GM19043 (cell line): ENCODE measurements around the gene RRBP1.

Source experiments
- ATAC-seq: cut with Tn5 transposase; IDR thresholded peaks from one replicate; pipeline ENCODE4 v1.9.1; 2021; ENCODE audit warnings: low read depth; ENCODE audit not compliant: unreplicated experiment

Gene RRBP1, protein sequence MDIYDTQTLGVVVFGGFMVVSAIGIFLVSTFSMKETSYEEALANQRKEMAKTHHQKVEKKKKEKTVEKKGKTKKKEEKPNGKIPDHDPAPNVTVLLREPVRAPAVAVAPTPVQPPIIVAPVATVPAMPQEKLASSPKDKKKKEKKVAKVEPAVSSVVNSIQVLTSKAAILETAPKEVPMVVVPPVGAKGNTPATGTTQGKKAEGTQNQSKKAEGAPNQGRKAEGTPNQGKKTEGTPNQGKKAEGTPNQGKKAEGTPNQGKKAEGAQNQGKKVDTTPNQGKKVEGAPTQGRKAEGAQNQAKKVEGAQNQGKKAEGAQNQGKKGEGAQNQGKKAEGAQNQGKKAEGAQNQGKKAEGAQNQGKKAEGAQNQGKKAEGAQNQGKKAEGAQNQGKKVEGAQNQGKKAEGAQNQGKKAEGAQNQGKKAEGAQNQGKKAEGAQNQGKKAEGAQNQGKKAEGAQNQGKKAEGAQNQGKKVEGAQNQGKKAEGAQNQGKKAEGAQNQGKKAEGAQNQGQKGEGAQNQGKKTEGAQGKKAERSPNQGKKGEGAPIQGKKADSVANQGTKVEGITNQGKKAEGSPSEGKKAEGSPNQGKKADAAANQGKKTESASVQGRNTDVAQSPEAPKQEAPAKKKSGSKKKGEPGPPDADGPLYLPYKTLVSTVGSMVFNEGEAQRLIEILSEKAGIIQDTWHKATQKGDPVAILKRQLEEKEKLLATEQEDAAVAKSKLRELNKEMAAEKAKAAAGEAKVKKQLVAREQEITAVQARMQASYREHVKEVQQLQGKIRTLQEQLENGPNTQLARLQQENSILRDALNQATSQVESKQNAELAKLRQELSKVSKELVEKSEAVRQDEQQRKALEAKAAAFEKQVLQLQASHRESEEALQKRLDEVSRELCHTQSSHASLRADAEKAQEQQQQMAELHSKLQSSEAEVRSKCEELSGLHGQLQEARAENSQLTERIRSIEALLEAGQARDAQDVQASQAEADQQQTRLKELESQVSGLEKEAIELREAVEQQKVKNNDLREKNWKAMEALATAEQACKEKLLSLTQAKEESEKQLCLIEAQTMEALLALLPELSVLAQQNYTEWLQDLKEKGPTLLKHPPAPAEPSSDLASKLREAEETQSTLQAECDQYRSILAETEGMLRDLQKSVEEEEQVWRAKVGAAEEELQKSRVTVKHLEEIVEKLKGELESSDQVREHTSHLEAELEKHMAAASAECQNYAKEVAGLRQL (N-terminal part only)

DNA sequence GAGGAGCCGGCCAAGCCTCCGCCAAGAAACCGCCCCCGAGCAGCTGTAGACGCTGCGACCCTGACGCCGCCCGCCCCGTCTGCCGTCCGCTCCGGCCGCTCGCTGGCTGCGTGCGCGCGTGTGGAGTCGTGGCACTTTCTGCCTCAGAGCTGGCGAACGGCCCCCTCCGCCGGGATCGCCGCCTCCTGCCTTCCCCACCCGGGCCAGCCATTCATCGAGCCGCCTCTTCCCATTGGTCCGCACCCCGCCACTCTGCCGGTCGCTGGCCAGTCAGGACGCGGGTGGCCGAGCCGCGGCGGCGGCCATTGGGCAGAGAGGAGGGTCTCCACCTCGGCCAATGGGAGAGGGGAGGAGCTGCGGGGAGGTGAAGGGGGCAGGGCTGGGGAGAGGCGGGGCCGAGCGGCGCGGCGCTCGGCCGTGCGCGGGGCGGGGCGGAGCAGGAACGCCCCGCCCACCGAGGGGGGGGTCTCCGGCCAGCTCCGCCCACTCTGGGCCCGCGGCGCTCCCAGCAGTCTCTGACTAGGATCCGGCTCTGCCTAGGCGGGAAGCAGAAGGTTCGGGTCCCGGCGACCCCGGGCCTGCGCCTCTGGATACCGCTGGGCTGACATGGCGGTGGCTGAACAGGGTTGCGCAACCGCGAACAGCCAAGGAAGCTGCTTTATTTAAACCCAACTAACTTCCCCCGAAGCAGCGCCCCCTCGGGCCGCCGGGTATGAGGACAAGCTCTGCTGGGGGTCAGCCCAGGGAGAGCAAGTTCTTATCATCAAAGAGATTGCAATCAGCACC lies at the start of gene RRBP1:
Gene RRBP1 (minus strand): TSS at position 140 of the 786 bp plus-strand sequence. CDS start 21,735 bp downstream, outside the sequence.
- ATAC-seq, result peak; percentile 83

DNA sequence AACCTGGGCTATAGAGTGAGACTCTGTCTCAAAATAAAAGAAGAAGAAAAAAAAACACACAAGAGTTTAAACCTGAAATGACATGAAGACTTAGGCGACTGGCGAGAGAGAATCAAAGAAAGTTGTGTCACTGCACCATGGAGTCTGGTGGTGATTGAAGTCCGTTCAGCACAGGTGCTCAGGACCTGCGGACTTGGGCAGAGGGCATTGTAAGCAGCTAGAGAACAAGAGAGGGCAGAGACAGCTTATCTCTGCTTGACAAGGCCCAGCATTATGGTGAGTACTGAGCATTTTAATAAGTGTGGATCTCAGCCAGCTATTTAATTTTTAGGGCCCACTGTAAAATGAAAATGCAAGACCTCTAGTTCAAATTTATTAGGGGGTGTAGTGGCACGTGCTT lies 49.2 kb upstream of the RRBP1 start:
- no peak for ATAC-seq

DNA sequence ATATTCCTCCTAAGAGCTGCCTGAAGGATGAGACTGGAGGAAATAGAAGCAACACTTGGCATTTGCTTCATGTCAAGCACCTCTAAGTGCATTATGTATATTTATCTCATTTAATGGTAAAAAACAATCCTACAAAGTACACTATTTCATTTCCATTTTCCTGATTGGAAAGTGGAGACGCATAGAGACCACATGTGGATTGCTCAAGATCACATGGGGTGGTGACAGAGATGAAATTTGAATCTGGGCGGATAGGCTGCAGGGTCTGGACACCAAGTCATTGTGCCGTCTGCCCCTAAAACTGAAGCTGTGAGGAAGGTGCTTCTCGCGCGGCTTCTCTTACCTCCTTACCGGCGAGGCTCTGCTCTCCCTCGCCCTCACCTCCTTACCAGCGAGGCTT lies 48.0 kb upstream of the RRBP1 start:
- ATAC-seq, result no peak

DNA sequence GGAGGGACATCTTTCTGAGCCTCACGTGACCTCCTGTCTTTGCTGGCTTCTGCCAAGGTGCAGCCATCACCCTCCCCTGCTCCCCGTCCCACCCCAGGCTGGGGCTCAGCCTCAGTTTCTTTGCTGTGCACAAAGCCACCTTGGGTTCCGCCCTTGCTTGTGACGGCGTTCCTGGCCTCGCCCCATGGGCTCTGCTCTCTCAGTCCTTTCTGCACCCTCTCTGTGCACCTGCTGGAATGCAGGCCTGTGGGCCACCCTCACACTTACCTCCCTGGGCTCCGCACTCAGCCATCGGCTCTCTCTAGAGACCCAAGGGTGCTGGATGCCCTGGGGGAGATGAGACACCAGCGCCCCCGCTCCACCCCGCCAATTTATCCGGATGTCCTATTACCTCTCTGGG lies 46.0 kb upstream of the RRBP1 start:
- ATAC-seq, result no peak

DNA sequence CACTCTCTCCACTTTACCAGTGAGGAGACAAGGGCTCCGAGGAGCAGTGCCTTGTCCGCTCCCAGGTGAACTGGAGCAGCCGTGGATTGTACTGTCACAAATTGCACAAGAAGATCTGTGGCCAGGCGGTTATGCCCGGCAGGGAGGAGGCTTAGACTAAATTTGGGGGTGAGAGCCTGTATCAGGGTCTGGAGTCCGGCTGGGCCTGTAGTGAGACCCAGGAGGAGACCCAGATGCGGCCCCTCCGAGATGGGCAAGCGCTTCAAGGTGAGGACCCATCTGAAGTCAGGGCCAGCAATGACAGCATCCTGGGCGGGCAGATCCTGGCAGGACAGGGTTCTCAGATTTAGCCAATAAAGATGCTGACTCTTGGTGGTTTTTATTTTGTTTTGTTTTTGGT lies 45.3 kb upstream of the RRBP1 start:
- no peak for ATAC-seq

DNA sequence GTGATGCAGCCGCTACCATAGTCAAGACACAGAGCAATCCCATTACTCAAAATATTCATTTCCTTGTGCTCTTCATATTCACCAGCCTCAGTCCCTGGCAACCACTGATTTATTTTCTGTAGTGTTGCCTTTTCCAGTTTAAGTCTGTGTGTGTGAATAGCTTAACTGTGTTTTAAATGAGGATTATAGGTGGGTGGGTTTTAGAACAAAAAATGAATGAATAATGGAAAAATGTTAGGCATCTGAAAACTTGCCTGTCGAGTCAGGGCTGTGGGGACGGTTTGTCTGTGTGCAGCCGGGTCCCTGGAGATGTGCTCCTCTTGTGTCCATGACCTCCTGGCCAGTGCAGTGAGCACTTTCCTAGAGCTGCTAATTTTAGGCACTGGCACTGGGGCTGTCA lies 44.9 kb upstream of the RRBP1 start:
- ATAC-seq, result no peak

DNA sequence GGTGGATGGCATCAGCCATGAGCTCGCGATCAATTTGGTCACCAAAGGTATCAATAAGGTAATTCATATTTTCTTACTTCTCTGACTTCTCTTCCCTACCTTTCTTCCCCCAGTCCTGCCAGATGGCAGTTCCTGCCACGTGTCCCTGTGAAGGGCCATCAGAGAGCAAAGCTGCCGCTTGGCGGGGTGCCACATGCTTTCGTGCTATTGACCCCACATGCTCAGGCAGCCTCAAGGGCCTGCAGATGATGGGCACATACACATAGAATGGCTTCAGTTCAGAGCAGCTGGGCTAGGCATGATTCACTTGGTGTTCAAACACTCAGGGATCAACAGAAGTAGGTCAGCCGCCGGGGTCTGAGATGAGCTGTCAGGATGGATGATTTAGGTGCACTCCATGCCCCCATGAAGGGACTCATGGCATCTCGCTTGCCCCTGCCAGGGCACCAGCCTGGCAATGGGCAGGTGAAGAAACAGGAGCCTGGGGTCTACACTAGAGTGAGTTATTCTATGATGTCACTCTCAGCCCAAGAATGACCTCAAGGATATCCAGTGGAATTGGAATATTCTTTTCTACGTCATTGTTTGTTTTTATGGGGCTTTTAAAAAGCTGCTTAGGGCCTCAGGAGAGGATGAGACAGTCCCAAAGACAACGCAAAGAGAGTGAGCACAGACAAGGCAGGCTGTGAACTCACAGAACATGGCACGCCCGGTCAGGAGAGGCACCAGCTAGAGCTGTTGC lies 43.2 kb upstream of the RRBP1 start:
- ATAC-seq, result no peak

DNA sequence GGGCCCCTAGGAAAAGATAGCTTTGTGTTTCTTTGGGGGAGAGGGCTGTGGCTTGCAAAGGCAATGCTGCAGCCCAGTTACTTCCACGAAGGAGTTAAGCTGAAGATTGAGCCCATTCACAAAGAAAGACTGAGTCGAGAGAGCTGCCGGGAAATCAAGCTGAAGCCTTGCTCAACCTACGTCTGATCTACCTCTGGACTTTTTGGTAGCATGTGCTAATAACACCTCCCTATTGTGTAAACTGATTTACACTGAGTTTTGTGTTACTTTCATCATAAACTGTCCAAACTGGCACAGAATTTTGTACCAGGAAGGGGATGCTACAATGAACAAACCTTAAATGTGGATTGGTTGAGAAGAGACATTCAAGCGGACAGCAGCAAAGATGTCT lies 41.3 kb upstream of the RRBP1 start:
- no peak for ATAC-seq

DNA sequence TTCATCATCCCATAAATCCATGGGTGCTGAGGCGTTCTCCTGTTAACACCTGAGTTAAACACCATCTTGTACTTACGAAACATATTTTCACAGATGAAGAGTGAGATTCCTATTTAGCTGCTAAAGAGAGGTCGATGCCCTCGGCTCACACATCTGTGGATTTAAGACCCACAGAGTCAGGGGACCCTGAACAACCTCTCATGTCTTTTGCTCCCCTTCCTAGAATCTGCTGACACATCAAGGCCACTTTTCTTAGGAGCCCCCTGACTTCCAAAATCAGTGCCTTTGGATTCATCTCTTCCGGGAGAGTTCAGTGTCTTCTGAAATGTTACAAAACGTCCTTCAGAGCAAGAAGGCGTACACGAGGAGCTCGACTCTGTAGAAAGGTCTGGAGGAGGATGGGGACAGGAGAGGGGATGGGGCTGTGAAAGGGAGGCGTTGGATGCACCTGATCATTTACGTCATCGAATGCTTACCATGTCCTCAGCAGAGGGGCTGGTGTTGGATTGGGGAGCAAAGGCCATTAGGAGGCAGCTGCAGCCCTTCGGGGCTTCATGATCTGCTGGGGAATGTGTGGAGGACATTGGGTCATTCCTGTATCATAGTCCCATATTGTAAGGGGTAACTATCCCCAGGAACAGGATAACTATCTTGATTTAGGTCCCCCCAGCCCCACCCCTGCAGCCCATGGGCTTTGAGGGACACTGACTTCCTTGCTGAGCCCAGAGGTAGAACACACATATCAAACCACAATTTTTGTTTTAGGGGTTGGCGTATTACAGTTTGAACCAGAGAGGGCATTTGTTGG lies 40.7 kb upstream of the RRBP1 start:
- ATAC-seq, result no peak

DNA sequence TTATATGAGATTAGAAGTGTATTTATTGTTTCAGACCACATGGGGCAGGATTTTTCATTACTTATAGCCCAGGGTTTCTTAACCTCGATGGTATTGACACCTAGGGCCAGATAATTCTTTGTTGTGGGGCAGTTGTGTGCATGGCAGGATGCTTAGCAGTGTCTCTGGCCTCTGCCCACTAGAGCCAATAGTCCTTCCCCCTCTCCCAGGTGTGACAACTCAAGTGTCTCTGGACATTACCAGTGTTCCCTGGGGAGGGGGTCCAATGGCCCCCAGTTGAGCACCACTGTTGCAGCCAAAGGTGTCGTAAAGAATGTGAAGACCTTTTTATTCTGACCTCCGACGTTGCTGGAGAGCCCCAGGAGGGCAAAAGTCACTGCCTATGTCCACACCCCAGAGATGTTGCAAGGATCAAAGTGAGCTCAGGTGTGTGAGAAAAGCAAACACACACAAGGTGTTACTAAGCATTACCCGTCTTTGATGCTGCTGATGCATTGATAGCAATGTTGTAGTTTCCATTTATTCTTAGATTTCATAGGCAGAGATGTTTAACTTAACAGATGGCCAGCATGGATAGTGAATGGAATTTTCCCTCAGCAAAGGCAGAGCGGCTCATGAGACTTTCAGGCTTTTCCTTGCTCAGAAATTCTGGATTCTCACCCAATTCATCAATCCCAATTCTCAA lies 39.9 kb upstream of the RRBP1 start:
- no peak for ATAC-seq

DNA sequence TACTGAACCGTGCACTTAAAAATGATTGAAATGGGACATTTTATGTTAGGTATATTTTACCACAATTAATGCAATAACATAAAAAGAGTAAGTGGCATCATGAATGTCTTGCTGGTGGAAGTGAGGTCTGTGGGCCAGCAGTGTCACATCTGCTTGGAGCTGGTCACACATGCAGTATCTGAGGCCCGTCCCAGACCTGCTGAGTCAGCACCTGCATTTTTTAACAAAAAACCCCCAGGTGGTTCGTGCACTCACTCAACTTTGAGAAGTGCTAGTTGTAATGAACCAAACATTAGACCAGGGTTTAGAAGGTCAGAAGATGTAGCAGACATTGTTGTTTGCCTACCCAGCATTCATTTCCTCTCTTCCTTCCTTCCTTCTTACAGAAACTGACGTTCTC lies 38.7 kb upstream of the RRBP1 start:
- ATAC-seq, result no peak

DNA sequence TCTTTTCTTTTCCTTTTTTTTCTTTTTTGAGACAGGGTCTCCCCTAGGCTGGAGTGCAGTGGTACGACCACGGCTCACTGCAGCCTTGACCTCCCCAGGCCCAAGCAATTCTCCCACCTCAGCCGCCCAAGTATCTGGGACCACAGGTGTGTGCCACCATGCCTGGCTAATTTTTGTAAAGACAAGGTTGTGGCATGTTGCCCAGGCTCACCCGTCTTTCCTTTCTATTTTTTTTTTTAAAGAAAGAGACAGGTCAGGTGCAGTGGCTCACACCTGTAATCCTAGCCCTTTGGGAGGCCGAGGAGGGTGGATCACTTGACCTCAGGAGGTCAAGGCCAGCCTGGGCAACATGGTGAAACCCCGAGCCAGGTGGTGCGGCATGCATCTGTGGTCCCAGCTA lies 34.3 kb upstream of the RRBP1 start:
- ATAC-seq, result no peak

DNA sequence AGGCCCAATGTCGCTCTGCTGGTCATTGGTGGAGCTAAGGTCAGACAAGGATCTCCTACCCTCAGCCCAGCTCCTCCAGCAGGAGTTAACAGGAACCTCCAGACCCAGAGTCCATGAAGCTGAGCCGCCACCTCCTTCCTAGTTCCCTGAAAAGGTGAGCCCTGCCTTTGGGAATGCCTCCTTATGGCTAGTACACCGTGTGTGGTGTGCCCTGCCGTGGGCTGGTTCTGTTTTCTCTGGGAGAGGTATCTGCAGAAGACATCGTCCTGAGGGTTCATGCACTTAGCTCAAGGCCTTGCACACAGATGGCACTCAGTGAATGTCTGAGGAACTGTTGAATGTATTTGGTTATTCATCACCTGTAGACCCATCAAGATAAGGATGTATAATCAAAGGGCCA lies 33.0 kb upstream of the RRBP1 start:
- ATAC-seq, result no peak

DNA sequence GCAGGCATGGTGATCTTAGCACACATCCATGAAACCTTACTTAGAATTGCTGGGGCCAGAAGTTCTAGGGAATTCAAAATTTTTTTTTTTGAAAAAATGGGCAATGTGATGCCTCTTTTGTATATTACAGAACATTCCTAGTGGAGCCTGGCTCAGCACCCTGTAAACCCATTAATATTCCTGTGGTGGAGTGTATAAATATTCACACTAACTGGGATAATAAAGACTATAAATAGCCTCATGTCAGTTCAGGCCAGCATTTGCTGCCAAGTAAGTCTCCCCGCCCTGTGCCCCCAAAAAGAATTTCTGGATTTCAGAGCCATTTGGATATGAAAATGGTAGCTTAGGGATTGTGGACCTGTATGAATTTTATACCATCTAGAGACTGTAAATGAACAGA lies 32.6 kb upstream of the RRBP1 start:
- ATAC-seq, result no peak

DNA sequence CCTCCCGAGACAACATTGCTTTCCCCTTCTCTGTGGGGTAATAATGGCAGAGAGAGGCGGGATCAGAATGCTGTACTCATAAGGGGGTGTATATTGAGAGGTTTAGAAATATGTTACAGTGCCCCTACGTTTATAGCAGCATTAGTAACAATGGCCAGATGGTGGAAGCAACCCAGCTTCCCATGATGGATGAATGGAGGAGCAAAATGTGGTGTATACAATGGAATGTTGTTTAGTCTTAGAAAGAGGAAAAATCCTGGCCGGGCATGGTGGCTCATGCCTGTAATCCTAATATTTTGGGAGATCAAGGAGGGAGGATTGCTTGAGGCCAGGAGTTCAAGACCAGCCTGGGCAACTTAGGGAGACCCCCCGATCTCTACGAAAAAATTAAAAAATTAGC lies 30.7 kb upstream of the RRBP1 start:
- ATAC-seq, result no peak

DNA sequence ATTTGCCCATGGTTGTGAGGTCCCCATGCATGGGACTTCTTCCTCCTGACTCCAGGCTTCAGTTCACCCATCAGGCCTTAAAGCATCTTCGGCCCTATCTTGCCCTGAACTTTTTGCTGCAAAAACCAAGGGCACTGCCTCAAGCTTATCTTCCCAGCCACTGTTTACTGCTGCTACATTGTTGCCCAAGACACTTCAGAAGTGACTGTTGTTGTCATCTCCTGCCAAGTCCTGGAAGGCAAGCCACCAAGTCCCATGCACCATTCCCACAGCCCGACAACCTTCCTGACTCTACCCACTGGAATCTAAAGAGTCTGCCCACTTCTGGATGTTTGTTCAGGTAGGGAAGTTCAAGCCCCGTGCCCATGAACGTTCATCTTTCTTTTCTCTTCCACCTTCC lies 30.2 kb upstream of the RRBP1 start:
- ATAC-seq, result no peak

DNA sequence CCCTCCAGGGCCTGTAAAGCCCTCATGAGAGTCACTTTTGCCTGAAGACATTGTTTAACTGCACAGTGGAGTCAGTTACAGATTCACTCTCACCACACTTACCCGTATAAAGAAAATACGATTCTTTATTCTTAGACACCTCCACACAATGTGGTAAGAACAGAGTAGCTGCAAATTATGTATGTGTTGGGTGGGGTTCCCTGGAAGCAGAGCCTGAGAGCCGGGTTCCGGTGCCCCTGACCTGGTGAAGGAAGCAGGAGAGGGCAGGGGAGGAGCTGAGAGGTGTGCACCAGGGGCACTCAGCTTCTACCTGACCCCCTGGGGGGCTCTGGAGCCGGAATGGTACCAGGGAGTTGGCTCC lies 29.2 kb upstream of the RRBP1 start:
- no peak for ATAC-seq
